ENCODE measurements around the gene AVL9. TPM values are rescaled to one million over a fixed set of nuclear protein-coding genes. Genes with fewer than 3 reads are reported as not detected.
"Not testable (repeated sequence)": the region's sequence is repeated elsewhere in the genome, so short reads cannot be mapped to it uniquely, and the experiment has no call there.

AVL9 gene
- total RNA-seq, 1 donor from 2014 or later: 37.8 TPM

- DNase-seq: no peak
- Histone ChIP-seq H3K4me1 (no peaks in the 10 kb centered on the region), H3K4me3 (no peak overlapping the region), H3K9me3 (peaks cover 4% of the 10 kb centered on the region), H3K27me3 (ENCODE audit: low read depth) (no peaks in the 10 kb centered on the region), H3K27ac (no peak overlapping the region), H3K36me3 (no peaks in the 10 kb centered on the region)
- intact Hi-C loops (cut with DNase I): no loop called here
- no peak for ATAC-seq
- no peak for TF ChIP-seq CTCF (IDR thresholded peaks at IDR 0.05)
Measured at GRCh38 chr7:32602470-32602869, 107.2 kb downstream of the AVL9 start.

GRCh38 chr7:32603492-32603891, 108.2 kb downstream of the AVL9 start:
- H3K4me3 ChIP-seq; DNase-seq; H3K27ac ChIP-seq; ATAC-seq; H3K9me3 ChIP-seq; H3K4me1 ChIP-seq; H3K36me3 ChIP-seq; H3K27me3 ChIP-seq (ENCODE audit: low read depth); intact Hi-C loops (cut with DNase I): not testable (repeated sequence)

GRCh38 chr7:32604047-32604446, 108.8 kb downstream of the AVL9 start:
- H3K4me1 ChIP-seq; H3K27ac ChIP-seq; H3K27me3 ChIP-seq (ENCODE audit: low read depth); H3K9me3 ChIP-seq; H3K36me3 ChIP-seq; ATAC-seq; DNase-seq; H3K4me3 ChIP-seq; intact Hi-C loops (cut with DNase I): not testable (repeated sequence)

GRCh38 chr7:32605032-32605431, 109.7 kb downstream of the AVL9 start:
- intact Hi-C loops (cut with DNase I): no loop called here
- no peaks in the 10 kb centered on the region for H3K27me3 ChIP-seq (ENCODE audit: low read depth)
- DNase-seq (no peak), ATAC-seq (no peak)
- no peak for TF ChIP-seq CTCF (IDR thresholded peaks at IDR 0.05)
- no peaks in the 10 kb centered on the region for H3K4me1 ChIP-seq
- no peak overlapping the region for H3K4me3 ChIP-seq
- no peaks in the 10 kb centered on the region for H3K36me3 ChIP-seq
- peaks cover 4% of the 10 kb centered on the region for H3K9me3 ChIP-seq
- H3K27ac ChIP-seq: no peak overlapping the region

GRCh38 chr7:32609463-32609862, 114.2 kb downstream of the AVL9 start:
- Histone ChIP-seq H3K27ac (no peak overlapping the region), H3K4me3 (no peak overlapping the region), H3K9me3 (no peaks in the 10 kb centered on the region), H3K27me3 (ENCODE audit: low read depth) (no peaks in the 10 kb centered on the region), H3K4me1 (peaks cover 3% of the 10 kb centered on the region), H3K36me3 (no peaks in the 10 kb centered on the region)
- TF ChIP-seq CTCF (IDR thresholded peaks at IDR 0.05): no peak
- DNase-seq (no peak), ATAC-seq (no peak)
- intact Hi-C loops (cut with DNase I): no loop called here

- ATAC-seq (no peak), DNase-seq (no peak)
- Histone ChIP-seq H3K9me3 (no peaks in the 10 kb centered on the region), H3K4me3 (no peak overlapping the region), H3K27me3 (ENCODE audit: low read depth) (no peaks in the 10 kb centered on the region), H3K4me1 (peaks cover 3% of the 10 kb centered on the region), H3K36me3 (no peaks in the 10 kb centered on the region), H3K27ac (no peak overlapping the region)
- no peak for TF ChIP-seq CTCF (IDR thresholded peaks at IDR 0.05)
- intact Hi-C loops (cut with DNase I): no loop called here
Measured at GRCh38 chr7:32611201-32612099, 116.2 kb downstream of the AVL9 start.
